Measurements from ENCODE around the gene HTR4. TPM values are rescaled to one million over a fixed set of nuclear protein-coding genes. Genes with fewer than 3 reads are reported as not detected.

Gene HTR4
- polyA plus RNA-seq, 2 of the 4 experiments (the other 2 are of a cell fraction): not detected

GRCh38 chr5:148687871-148688270, 33.5 kb upstream of the HTR4 start:
- ATAC-seq: no peak
- no peak overlapping the region for H3K4me3 ChIP-seq
- TF ChIP-seq ZFP36 (IDR thresholded peaks at IDR 0.05; ENCODE audit: borderline replicate concordance, partially characterized antibody) (no peak), BCL3 (IDR thresholded peaks at IDR 0.05) (no peak), HOXA7 (CRISPR knock-in tag; IDR thresholded peaks at IDR 0.05) (no peak), TP53 (CRISPR knock-in tag; IDR thresholded peaks at IDR 0.05) (no peak), EHMT2 (IDR thresholded peaks at IDR 0.05; ENCODE audit: low read depth) (no peak), SREBF2 (IDR thresholded peaks at IDR 0.05) (no peak), TFCP2L1 (CRISPR knock-in tag; IDR thresholded peaks at IDR 0.05) (no peak), POLR2A (IDR thresholded peaks at IDR 0.05; ENCODE audit: low read length) (no peak), SMC3 (IDR thresholded peaks at IDR 0.05) (no peak), NR3C1 (IDR thresholded peaks at IDR 0.05) (no peak), JUNB (IDR thresholded peaks at IDR 0.05) (no peak), ZC3H11A (IDR thresholded peaks at IDR 0.05) (no peak), GATA3 (IDR thresholded peaks at IDR 0.05; ENCODE audit: borderline replicate concordance) (no peak)
- TF ChIP-seq, protein P1, sequence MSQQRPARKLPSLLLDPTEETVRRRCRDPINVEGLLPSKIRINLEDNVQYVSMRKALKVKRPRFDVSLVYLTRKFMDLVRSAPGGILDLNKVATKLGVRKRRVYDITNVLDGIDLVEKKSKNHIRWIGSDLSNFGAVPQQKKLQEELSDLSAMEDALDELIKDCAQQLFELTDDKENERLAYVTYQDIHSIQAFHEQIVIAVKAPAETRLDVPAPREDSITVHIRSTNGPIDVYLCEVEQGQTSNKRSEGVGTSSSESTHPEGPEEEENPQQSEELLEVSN (IDR thresholded peaks at IDR 0.05; ENCODE audit: borderline replicate concordance, low read depth): no peak
- TF ChIP-seq, protein P2, sequence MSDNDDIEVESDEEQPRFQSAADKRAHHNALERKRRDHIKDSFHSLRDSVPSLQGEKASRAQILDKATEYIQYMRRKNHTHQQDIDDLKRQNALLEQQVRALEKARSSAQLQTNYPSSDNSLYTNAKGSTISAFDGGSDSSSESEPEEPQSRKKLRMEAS (IDR thresholded peaks at IDR 0.05): no peak
- DNase-seq (ENCODE audit: low read depth in 1 of 2, low spot score in 1 of 2): no peak
- ChIA-PET POLR2A (no interaction called here), CTCF (interaction anchor here (1.3 kb wide), 1 partner anchor 9 kb away, joined by 3 read pairs; no protein-coding TSS in a partner anchor)
- H3K27ac ChIP-seq: no peak overlapping the region
- H3K4me1 ChIP-seq: no peaks in the 10 kb centered on the region
- 61% methylated on average over 2 of the region's 2 CpGs for WGBS (ENCODE audit: missing lambda C conversion rate)
- FAIRE-seq: no peak
- H3K4me2 ChIP-seq: no peak overlapping the region
- H3K9me3 ChIP-seq: no peaks in the 10 kb centered on the region

DNA sequence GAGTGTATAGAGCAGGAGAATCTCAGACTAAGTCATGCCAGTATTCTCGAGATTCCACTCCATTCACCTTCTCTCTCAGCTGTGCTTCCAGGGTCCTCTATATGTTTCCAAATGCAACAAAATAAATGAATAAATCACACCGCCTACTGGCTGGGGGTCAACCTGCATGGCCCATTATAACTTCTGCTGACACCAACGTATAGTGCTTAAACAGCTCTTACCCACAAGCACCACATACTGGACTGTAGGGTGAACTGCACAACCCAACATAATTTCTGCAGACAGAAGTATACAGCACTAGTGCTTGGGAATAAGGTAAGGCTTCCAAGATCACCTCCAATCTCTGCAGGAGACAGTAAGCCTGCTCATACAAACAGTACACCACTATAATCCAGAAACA, 33.1 kb upstream of the HTR4 start:
- no peak overlapping the region for H3K4me2 ChIP-seq
- POLR2A ChIA-PET: no interaction called here
- DNase-seq (ENCODE audit: low read depth in 1 of 2, low spot score in 1 of 2) (peak in 1 of 2 experiments; percentile 59), FAIRE-seq (no peak), ATAC-seq (peak; percentile 87 to 97; a peak in 5 of 6 replicates)
- no peak overlapping the region for H3K4me3 ChIP-seq
- 3% methylated on average over 3 of the region's 3 CpGs for WGBS (ENCODE audit: missing lambda C conversion rate)
- H3K4me1 ChIP-seq: no peaks in the 10 kb centered on the region
- no peak overlapping the region for H3K27ac ChIP-seq
- H3K9me3 ChIP-seq: no peaks in the 10 kb centered on the region
- CTCF ChIA-PET: interaction anchor here (1.3 kb wide), 1 partner anchor 10 kb away, joined by 3 read pairs; no protein-coding TSS in a partner anchor
- TF ChIP-seq CBX8 (IDR thresholded peaks at IDR 0.05) (no peak), RAD21 (conservative IDR thresholded peaks at IDR 0.05 in 1 of 2, IDR thresholded peaks at IDR 0.05 in 1 of 2) (peak in 1 of 2 experiments; percentile 50; a peak in 2 of 5 replicates)

GRCh38 chr5:148686660-148687059, 32.3 kb upstream of the HTR4 start:
- CTCF ChIA-PET: interaction anchor here (1.3 kb wide), 1 partner anchor 11 kb away, joined by 3 read pairs; no protein-coding TSS in a partner anchor
- POLR2A ChIA-PET: no interaction called here
- H3K4me3 ChIP-seq: no peak overlapping the region
- DNase-seq (ENCODE audit: low read depth in 1 of 2, low spot score in 1 of 2) (no peak), FAIRE-seq (no peak), ATAC-seq (no peak)
- no peaks in the 10 kb centered on the region for H3K9me3 ChIP-seq
- H3K4me1 ChIP-seq: no peaks in the 10 kb centered on the region
- H3K4me2 ChIP-seq: no peak overlapping the region
- TF ChIP-seq RARB (CRISPR knock-in tag; IDR thresholded peaks at IDR 0.05) (no peak), EHMT2 (IDR thresholded peaks at IDR 0.05; ENCODE audit: low read depth) (no peak)
- TF ChIP-seq, protein P3, sequence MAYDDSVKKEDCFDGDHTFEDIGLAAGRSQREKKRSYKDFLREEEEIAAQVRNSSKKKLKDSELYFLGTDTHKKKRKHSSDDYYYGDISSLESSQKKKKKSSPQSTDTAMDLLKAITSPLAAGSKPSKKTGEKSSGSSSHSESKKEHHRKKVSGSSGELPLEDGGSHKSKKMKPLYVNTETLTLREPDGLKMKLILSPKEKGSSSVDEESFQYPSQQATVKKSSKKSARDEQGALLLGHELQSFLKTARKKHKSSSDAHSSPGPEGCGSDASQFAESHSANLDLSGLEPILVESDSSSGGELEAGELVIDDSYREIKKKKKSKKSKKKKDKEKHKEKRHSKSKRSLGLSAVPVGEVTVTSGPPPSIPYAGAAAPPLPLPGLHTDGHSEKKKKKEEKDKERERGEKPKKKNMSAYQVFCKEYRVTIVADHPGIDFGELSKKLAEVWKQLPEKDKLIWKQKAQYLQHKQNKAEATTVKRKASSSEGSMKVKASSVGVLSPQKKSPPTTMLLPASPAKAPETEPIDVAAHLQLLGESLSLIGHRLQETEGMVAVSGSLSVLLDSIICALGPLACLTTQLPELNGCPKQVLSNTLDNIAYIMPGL (CRISPR knock-in tag; IDR thresholded peaks at IDR 0.05; ENCODE audit: borderline replicate concordance): no peak
- TF ChIP-seq, protein P4, sequence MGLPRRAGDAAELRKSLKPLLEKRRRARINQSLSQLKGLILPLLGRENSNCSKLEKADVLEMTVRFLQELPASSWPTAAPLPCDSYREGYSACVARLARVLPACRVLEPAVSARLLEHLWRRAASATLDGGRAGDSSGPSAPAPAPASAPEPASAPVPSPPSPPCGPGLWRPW (IDR thresholded peaks at IDR 0.05): no peak
- no peak overlapping the region for H3K27ac ChIP-seq
